VCaP (cell line): ENCODE results near the gene CLASP1.
"Not testable (repeated sequence)": the region's sequence is repeated elsewhere in the genome, so short reads cannot be mapped to it uniquely, and the experiment has no call there.

Source experiments
- H3K27ac ChIP-seq: fragments of 450-650 bp; 2 replicates; pipeline ENCODE4 v1.5.1; 2017
- CTCF ChIP-seq: fragments of 450-650 bp; conservative IDR thresholded peaks from 2 replicates; pipeline ENCODE4 v1.5.1; 2017; ENCODE audit warnings: mild to moderate bottlenecking, moderate library complexity

CLASP1 gene

GRCh38 chr2:121659933-121660332 is 10.7 kb upstream of the CLASP1 start:
- no peak for TF ChIP-seq CTCF
- no peak overlapping the region for H3K27ac ChIP-seq

- not testable (repeated sequence) for H3K27ac ChIP-seq
These were observed 9.1 kb upstream of the CLASP1 start for GRCh38 chr2:121658393-121658792.

DNA sequence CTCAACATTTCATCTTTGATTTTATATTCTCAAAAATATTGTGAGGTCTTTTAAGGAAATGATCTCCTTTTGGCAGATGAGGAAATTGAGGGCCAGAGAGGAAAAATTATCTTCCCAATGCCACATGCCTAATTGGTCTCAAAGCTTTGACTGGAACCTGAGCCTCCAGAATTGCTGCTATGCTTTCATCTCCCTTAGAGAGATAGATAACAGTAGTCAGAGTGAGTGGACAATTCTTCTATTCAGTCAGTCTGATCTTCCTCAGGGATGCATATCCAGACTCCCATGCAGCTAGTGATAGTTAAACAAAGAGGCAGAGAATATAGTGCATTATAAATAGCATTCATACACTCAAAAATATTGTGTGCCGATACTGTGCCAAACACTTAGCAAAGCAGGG is 3.8 kb upstream of the CLASP1 start:
- TF ChIP-seq CTCF = no peak
- no peak overlapping the region for H3K27ac ChIP-seq

DNA sequence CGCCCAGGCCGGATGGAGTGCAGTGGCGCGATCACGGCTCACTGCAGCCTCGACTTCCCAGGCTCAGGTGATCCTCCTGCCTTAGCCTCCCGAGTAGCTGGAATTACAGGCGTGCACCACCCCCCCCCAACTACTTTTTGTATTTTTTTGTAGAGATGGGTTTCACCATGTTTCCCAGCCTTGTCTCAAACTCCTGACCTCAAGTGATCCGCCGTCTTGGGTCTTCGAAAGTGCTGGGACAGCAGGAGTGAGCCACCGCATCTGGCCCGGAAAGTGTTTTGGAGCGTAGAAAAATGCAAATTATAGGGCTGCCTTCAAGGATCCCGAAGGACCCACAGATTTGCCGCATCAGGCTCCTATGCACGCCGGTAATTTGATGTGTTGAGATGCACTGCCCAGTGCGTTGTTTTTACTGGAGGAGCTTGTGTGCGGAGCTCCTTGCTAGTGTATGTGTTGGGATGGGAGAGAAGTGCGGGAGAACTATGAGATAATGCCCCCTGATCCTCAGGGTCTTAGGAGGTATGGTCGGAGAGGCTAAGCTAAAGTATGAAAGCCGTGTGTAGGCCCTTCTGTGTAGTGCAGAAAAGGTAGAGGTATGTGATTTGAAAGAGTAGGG is 1.2 kb upstream of the CLASP1 start:
- no peak for TF ChIP-seq CTCF
- H3K27ac ChIP-seq = peak overlapping the region; percentile 95

GRCh38 chr2:121649596-121650314 is 493 bp upstream of the CLASP1 start:
- no peak for TF ChIP-seq CTCF
- H3K27ac ChIP-seq = peak overlapping the region; percentile 95

- TF ChIP-seq CTCF = no peak
- H3K27ac ChIP-seq = peak overlapping the region; percentile 95
These were observed 785 bp downstream of the CLASP1 start for GRCh38 chr2:121648206-121649148.

- no peak for TF ChIP-seq CTCF
- H3K27ac ChIP-seq = peak overlapping the region; percentile 95
These were observed 1.9 kb downstream of the CLASP1 start for GRCh38 chr2:121647396-121647795.
